Astrocyte (in vitro differentiated cells and primary cell): ENCODE results near the gene PRR30. TPM values are rescaled to one million over a fixed set of nuclear protein-coding genes. Genes with fewer than 3 reads are reported as not detected.
"Not testable (repeated sequence)": the region's sequence is repeated elsewhere in the genome, so short reads cannot be mapped to it uniquely, and the experiment has no call there.

ENCODE experiments used
- DNase-seq: peaks from one replicate; pipeline ENCODE4 v3.0.0-alpha.2; 2010; ENCODE audit warnings: low read depth
- FAIRE-seq: peaks from 2 replicates; lab custom pipeline; 2011; peaks lifted over from hg19 to GRCh38; lab: Jason Lieb, UNC
- H2AFZ ChIP-seq: 2 replicates; pipeline ENCODE4 v1.6.0; 2012; ENCODE audit warnings: low read depth, low read length, inconsistent platforms
- H3K27ac ChIP-seq: 2 replicates; pipeline ENCODE4 v1.5.1; 2011; ENCODE audit warnings: low read depth, low read length, inconsistent platforms
- H3K27me3 ChIP-seq: 2 replicates; pipeline ENCODE4 v1.6.0; 2011; ENCODE audit warnings: low read length, inconsistent platforms; ENCODE audit not compliant: insufficient read depth
- H3K36me3 ChIP-seq: 2 replicates; pipeline ENCODE4 v1.5.1; 2011; ENCODE audit warnings: low read length, inconsistent platforms; ENCODE audit not compliant: insufficient read depth
- H3K4me1 ChIP-seq: 2 replicates; pipeline ENCODE4 v1.5.1; 2011; ENCODE audit warnings: low read length, inconsistent platforms; ENCODE audit not compliant: insufficient read depth
- H3K4me2 ChIP-seq: 2 replicates; pipeline ENCODE4 v1.6.0; 2012; ENCODE audit warnings: low read length, inconsistent platforms
- H3K4me3 ChIP-seq: 2 replicates; pipeline ENCODE4 v1.5.1; 2011; ENCODE audit warnings: low read depth, mild to moderate bottlenecking, low read length, inconsistent platforms; ENCODE audit not compliant: insufficient read depth
- H3K79me2 ChIP-seq: 2 replicates; pipeline ENCODE4 v1.6.0; 2012; ENCODE audit warnings: mild to moderate bottlenecking, low read length, inconsistent platforms; ENCODE audit not compliant: insufficient read depth
- H3K9ac ChIP-seq: 2 replicates; pipeline ENCODE4 v1.6.0; 2012; ENCODE audit warnings: mild to moderate bottlenecking, low read length, inconsistent platforms
- H3K9me3 ChIP-seq: 2 replicates; pipeline ENCODE4 v1.5.1; 2012; ENCODE audit warnings: low read depth, mild to moderate bottlenecking, low read length, inconsistent platforms; ENCODE audit not compliant: insufficient read depth
- H4K20me1 ChIP-seq: 2 replicates; pipeline ENCODE4 v1.6.0; 2012; ENCODE audit warnings: low read length, inconsistent platforms; ENCODE audit not compliant: insufficient read depth
- H3K27ac Mint-ChIP-seq: one replicate; pipeline ENCODE4 v1.8.0; 2021; ENCODE audit warnings: mild to moderate bottlenecking, mixed read lengths; ENCODE audit not compliant: unreplicated experiment
- H3K27me3 Mint-ChIP-seq: one replicate; pipeline ENCODE4 v1.8.0; 2021; ENCODE audit warnings: low read depth, mixed read lengths; ENCODE audit not compliant: unreplicated experiment
- H3K36me3 Mint-ChIP-seq: one replicate; pipeline ENCODE4 v1.8.0; 2021; ENCODE audit warnings: low read depth, mixed read lengths; ENCODE audit not compliant: unreplicated experiment
- H3K4me1 Mint-ChIP-seq: one replicate; pipeline ENCODE4 v1.8.0; 2021; ENCODE audit warnings: low read depth, mixed read lengths; ENCODE audit not compliant: unreplicated experiment
- H3K4me3 Mint-ChIP-seq: one replicate; pipeline ENCODE4 v1.8.0; 2021; ENCODE audit warnings: mild to moderate bottlenecking, moderate library complexity, mixed read lengths; ENCODE audit not compliant: unreplicated experiment
- H3K9me3 Mint-ChIP-seq: one replicate; pipeline ENCODE4 v1.8.0; 2021; ENCODE audit warnings: mild to moderate bottlenecking, mixed read lengths; ENCODE audit not compliant: unreplicated experiment
- EZH2 ChIP-seq: IDR thresholded peaks from 2 replicates; pipeline ENCODE4 v1.6.1; 2012; ENCODE audit warnings: mild to moderate bottlenecking, low read length, inconsistent platforms; ENCODE audit not compliant: insufficient read depth
- total RNA-seq: library from RNA; stranded (reverse); gene quantifications from 2 replicates; pipeline ENCODE4 v1.2.1, GENCODE V29; 2021
- TF ChIP-seq, protein P1 (sequence below): IDR thresholded peaks from 2 replicates; pipeline ENCODE4 v1.5.1; 2011; ENCODE audit warnings: low read depth, mild to moderate bottlenecking, inconsistent platforms, low read length, moderate library complexity; ENCODE audit not compliant: insufficient read depth

The PRR30 gene
- total RNA-seq, 1 donor from 2014 or later = not detected

DNA sequence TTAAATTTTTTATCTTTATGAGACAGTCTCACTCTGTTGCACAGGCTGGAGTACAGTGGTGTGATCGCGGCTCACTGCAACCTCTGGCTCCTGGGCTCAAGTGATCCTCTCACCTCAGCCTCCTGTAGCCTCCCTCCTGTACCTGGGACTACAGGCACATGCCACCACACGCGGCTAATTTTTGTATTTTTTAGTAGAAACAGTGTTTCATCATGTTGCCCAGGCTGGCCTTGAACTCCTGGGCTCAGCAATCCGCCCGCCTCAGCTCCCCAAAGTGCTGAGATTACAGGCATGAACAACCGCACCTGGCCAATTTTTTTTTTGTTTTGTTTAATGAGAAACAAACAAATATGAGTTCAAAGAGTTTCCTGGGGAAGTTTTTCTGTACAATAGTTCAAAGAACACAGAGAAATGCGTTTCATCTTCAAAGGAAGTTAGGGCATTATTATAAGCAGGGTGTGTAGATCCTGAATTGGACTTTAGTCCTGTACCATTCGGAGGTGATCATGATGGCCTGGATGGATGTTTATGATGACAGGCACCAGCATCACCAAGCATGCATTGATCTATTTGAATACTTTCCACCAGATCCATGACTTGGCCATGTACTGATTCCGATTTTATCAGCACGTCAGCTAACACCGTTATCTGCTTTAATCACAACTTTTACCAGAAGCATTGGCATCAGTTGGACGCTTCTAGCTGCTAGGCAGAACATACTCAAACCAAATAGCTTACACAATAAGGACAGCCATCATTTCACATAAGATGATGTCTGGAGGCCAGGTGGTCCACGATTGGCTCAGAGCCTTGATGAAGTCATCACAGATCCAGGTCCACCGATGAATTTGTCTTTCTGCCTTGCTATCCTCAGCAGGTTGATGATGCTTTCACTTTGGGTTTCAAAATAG is 38.5 kb upstream of the PRR30 start:
- H3K27ac Mint-ChIP-seq = no peak overlapping the region
- no peak overlapping the region for H2AFZ ChIP-seq
- FAIRE-seq = no peak

DNA sequence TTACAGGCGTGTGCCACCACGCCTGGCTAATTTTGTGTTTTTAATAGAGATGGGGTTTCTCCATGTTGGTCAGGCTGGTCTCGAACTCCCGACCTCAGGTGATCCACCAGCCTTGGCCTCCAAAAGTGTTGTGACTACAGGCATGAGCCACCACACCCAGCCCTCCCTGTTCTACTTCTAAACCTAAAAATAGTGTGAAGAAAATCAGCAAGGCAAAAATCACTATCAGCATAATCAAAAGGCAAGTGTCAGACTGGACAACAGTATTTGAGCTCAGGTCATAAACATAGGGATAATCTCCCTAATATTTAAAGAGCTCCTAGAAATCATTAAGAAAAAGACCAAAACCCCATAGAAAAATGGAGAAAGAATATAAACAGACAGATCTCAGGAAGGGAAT is 36.6 kb upstream of the PRR30 start:
- DNase-seq, H3K9ac ChIP-seq, H3K79me2 ChIP-seq, H3K36me3 Mint-ChIP-seq, H3K4me2 ChIP-seq, H2AFZ ChIP-seq, H3K4me3 ChIP-seq, H3K9me3 ChIP-seq, H3K27me3 Mint-ChIP-seq, H3K27ac Mint-ChIP-seq, H3K9me3 Mint-ChIP-seq, H3K4me3 Mint-ChIP-seq, H3K4me1 ChIP-seq, H3K36me3 ChIP-seq, FAIRE-seq, H4K20me1 ChIP-seq, H3K27ac ChIP-seq, H3K4me1 Mint-ChIP-seq: not testable (repeated sequence)
- peaks cover 65% of the 10 kb centered on the region for H3K27me3 ChIP-seq

More for the DNA sequence above, 38.5 kb upstream of the PRR30 start:
- Mint-ChIP-seq H3K36me3 (no peaks in the 10 kb centered on the region), H3K4me3 (no peak overlapping the region), H3K9me3 (peaks cover 4% of the 10 kb centered on the region), H3K27me3 (peaks cover 9% of the 10 kb centered on the region), H3K4me1 (peaks cover 3% of the 10 kb centered on the region)
- no peak overlapping the region for H3K4me2 ChIP-seq
- no peak for DNase-seq
- H4K20me1 ChIP-seq = no peaks in the 10 kb centered on the region
- no peaks in the 10 kb centered on the region for H3K4me1 ChIP-seq
- no peaks in the 10 kb centered on the region for H3K79me2 ChIP-seq
- H3K4me3 ChIP-seq = no peak overlapping the region
- TF ChIP-seq, protein P1, sequence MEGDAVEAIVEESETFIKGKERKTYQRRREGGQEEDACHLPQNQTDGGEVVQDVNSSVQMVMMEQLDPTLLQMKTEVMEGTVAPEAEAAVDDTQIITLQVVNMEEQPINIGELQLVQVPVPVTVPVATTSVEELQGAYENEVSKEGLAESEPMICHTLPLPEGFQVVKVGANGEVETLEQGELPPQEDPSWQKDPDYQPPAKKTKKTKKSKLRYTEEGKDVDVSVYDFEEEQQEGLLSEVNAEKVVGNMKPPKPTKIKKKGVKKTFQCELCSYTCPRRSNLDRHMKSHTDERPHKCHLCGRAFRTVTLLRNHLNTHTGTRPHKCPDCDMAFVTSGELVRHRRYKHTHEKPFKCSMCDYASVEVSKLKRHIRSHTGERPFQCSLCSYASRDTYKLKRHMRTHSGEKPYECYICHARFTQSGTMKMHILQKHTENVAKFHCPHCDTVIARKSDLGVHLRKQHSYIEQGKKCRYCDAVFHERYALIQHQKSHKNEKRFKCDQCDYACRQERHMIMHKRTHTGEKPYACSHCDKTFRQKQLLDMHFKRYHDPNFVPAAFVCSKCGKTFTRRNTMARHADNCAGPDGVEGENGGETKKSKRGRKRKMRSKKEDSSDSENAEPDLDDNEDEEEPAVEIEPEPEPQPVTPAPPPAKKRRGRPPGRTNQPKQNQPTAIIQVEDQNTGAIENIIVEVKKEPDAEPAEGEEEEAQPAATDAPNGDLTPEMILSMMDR = no peak
- TF ChIP-seq EZH2 = no peak
- H3K27me3 ChIP-seq = peaks cover 53% of the 10 kb centered on the region
- no peaks in the 10 kb centered on the region for H3K36me3 ChIP-seq
- no peak overlapping the region for H3K9ac ChIP-seq
- H3K27ac ChIP-seq = no peak overlapping the region
- H3K9me3 ChIP-seq = no peaks in the 10 kb centered on the region

DNA sequence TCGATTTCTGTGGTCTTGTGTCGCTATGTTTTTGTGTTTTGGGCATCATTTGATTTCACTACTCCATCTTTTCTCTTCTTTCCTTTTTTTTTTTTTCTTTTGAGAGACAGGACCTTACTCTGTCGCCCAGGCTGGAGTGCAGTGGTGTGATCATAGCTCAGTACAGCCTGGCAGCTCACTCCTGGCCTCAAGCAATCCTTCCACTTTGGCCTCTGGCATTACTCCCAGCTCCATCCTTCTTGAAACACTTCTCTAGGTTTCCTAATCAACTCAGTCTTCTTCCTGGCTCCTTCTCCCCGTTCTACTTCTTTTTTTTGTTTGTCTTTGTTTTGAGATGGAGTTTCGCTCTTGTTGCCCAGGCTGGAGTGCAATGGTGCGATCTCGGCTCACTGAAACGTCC is 36.1 kb upstream of the PRR30 start:
- H2AFZ ChIP-seq = no peak overlapping the region

More for the DNA sequence above, 36.1 kb upstream of the PRR30 start:
- peaks cover 7% of the 10 kb centered on the region for H3K27me3 Mint-ChIP-seq
- H3K4me1 Mint-ChIP-seq = no peaks in the 10 kb centered on the region
- Histone ChIP-seq H3K79me2 (no peaks in the 10 kb centered on the region), H3K36me3 (no peaks in the 10 kb centered on the region), H3K9ac (no peak overlapping the region), H3K27ac (no peak overlapping the region), H3K4me3 (no peak overlapping the region), H3K4me2 (no peak overlapping the region), H3K4me1 (no peaks in the 10 kb centered on the region), H3K27me3 (peaks cover 69% of the 10 kb centered on the region), H4K20me1 (no peaks in the 10 kb centered on the region), H3K9me3 (no peaks in the 10 kb centered on the region)
- no peak overlapping the region for H3K27ac Mint-ChIP-seq
- TF ChIP-seq, protein P1 = no peak
- no peak for TF ChIP-seq EZH2
- no peak for DNase-seq
- H3K36me3 Mint-ChIP-seq = no peaks in the 10 kb centered on the region
- FAIRE-seq = no peak
- H3K9me3 Mint-ChIP-seq = no peaks in the 10 kb centered on the region
- H3K4me3 Mint-ChIP-seq = no peak overlapping the region
